Skeletal muscle tissue (tissue), 4 donors: ENCODE results near the gene LKAAEAR1. TPM values are rescaled to one million over a fixed set of nuclear protein-coding genes. Genes with fewer than 3 reads are reported as not detected.
"Not testable (repeated sequence)": the region's sequence is repeated elsewhere in the genome, so short reads cannot be mapped to it uniquely, and the experiment has no call there.

Source experiments
- H3K27ac ChIP-seq: one replicate; pipeline ENCODE4 v1.7.0; 2013; ENCODE audit warnings: mild to moderate bottlenecking, low read depth, low read length, inconsistent platforms
- H3K27me3 ChIP-seq, 3 donors: one replicate each; pipeline ENCODE4 v1.7.0; 2013; ENCODE audit warnings: low read length in 3 of 3; ENCODE audit not compliant: control insufficient read depth in 3 of 3, insufficient read depth in 3 of 3
- H3K36me3 ChIP-seq, 3 donors: one replicate each; pipeline ENCODE4 v1.7.0; 2013; ENCODE audit warnings: low read length in 3 of 3; ENCODE audit not compliant: control insufficient read depth in 3 of 3, insufficient read depth in 3 of 3
- H3K4me1 ChIP-seq, 3 donors: one replicate each; pipeline ENCODE4 v1.7.0; 2013; ENCODE audit warnings: low read length in 3 of 3, mild to moderate bottlenecking in 3 of 3; ENCODE audit not compliant: control insufficient read depth in 3 of 3, insufficient read depth in 3 of 3
- H3K4me3 ChIP-seq, 3 donors: one replicate each; pipeline ENCODE4 v1.7.0; 2013; ENCODE audit warnings: low read length in 3 of 3
- H3K9ac ChIP-seq, 3 donors: one replicate each; pipeline ENCODE4 v1.7.0; 2013; ENCODE audit warnings: low read length in 3 of 3, mild to moderate bottlenecking in 3 of 3, moderate library complexity in 2 of 3, low read depth in 1 of 3
- H3K9me3 ChIP-seq, 3 donors: one replicate each; pipeline ENCODE4 v1.7.0; 2013; ENCODE audit warnings: low read length in 3 of 3; ENCODE audit not compliant: control insufficient read depth in 3 of 3
- total RNA-seq: library from RNA; depleted of rRNA; stranded (reverse); fragments of >200 nt; gene quantifications from one replicate; pipeline ENCODE4 v1.2.3, GENCODE V29; 2014
- donor health status: Osteomylitis.

The LKAAEAR1 gene
- total RNA-seq, 1 donor from 2014 or later = 1.0 TPM

- Histone ChIP-seq H3K36me3 (no peaks in the 10 kb centered on the region), H3K9me3 (no peaks in the 10 kb centered on the region), H3K4me3 (no peak overlapping the region), H3K4me1 (peaks cover 0 to 4% (median 0%) of the 10 kb centered on the region in 3 donors), H3K27me3 (peaks cover 42 to 68% (median 52%) of the 10 kb centered on the region in 3 donors), H3K27ac (no peak overlapping the region), H3K9ac (no peak overlapping the region)
Measured at GRCh38 chr20:64098471-64099013, 14.3 kb upstream of the LKAAEAR1 start.

GRCh38 chr20:64096535-64096934 lies 12.3 kb upstream of the LKAAEAR1 start:
- Histone ChIP-seq H3K27me3 (peaks cover 24 to 66% (median 42%) of the 10 kb centered on the region in 3 donors), H3K9ac (no peak overlapping the region), H3K9me3 (no peaks in the 10 kb centered on the region), H3K4me3 (no peak overlapping the region), H3K4me1 (peaks cover 0 to 2% (median 0%) of the 10 kb centered on the region in 3 donors), H3K27ac (no peak overlapping the region), H3K36me3 (no peaks in the 10 kb centered on the region)

GRCh38 chr20:64095927-64096326 lies 11.7 kb upstream of the LKAAEAR1 start:
- H3K36me3 ChIP-seq = no peaks in the 10 kb centered on the region
- H3K9me3 ChIP-seq = no peaks in the 10 kb centered on the region
- H3K27me3 ChIP-seq = peaks cover 18 to 59% (median 36%) of the 10 kb centered on the region in 3 donors
- H3K27ac ChIP-seq = no peak overlapping the region
- no peak overlapping the region for H3K4me3 ChIP-seq
- peaks cover 0 to 2% (median 0%) of the 10 kb centered on the region in 3 donors for H3K4me1 ChIP-seq
- no peak overlapping the region for H3K9ac ChIP-seq

- Histone ChIP-seq H3K9ac (no peak overlapping the region), H3K27me3 (peaks cover 14 to 55% (median 33%) of the 10 kb centered on the region in 3 donors), H3K9me3 (no peaks in the 10 kb centered on the region), H3K36me3 (no peaks in the 10 kb centered on the region), H3K27ac (no peak overlapping the region), H3K4me1 (peaks cover 0 to 2% (median 0%) of the 10 kb centered on the region in 3 donors), H3K4me3 (no peak overlapping the region)
Measured at GRCh38 chr20:64095455-64095854, 11.3 kb upstream of the LKAAEAR1 start.

- Histone ChIP-seq H3K4me1 (no peaks in the 10 kb centered on the region), H3K27ac (no peak overlapping the region), H3K27me3 (peaks cover 16 to 54% (median 21%) of the 10 kb centered on the region in 3 donors), H3K4me3 (no peak overlapping the region), H3K9ac (no peak overlapping the region), H3K36me3 (no peaks in the 10 kb centered on the region), H3K9me3 (no peaks in the 10 kb centered on the region)
Measured at GRCh38 chr20:64093013-64093503, 8.9 kb upstream of the LKAAEAR1 start.

GRCh38 chr20:64092258-64093012 lies 8.2 kb upstream of the LKAAEAR1 start:
- H3K4me3 ChIP-seq = no peak overlapping the region
- no peak overlapping the region for H3K9ac ChIP-seq

GRCh38 chr20:64091770-64092169 lies 7.6 kb upstream of the LKAAEAR1 start:
- Histone ChIP-seq H3K27me3 (peaks cover 21 to 48% (median 22%) of the 10 kb centered on the region in 3 donors), H3K4me3 (no peak overlapping the region), H3K9ac (no peak overlapping the region)

More at GRCh38 chr20:64092258-64093012, 8.2 kb upstream of the LKAAEAR1 start:
- Histone ChIP-seq H3K4me1 (no peaks in the 10 kb centered on the region), H3K9me3 (peaks cover 0 to 3% (median 0%) of the 10 kb centered on the region in 3 donors), H3K27me3 (peaks cover 21 to 54% (median 22%) of the 10 kb centered on the region in 3 donors), H3K36me3 (no peaks in the 10 kb centered on the region), H3K27ac (no peak overlapping the region)

GRCh38 chr20:64091340-64091739 lies 7.1 kb upstream of the LKAAEAR1 start:
- Histone ChIP-seq H3K27me3 (peaks cover 21 to 49% (median 22%) of the 10 kb centered on the region in 3 donors), H3K27ac (no peak overlapping the region), H3K4me1 (no peaks in the 10 kb centered on the region), H3K4me3 (no peak overlapping the region), H3K36me3 (no peaks in the 10 kb centered on the region), H3K9ac (no peak overlapping the region), H3K9me3 (peaks cover 0 to 4% (median 0%) of the 10 kb centered on the region in 3 donors)

More at GRCh38 chr20:64091770-64092169, 7.6 kb upstream of the LKAAEAR1 start:
- Histone ChIP-seq H3K27ac (no peak overlapping the region), H3K4me1 (no peaks in the 10 kb centered on the region), H3K9me3 (peaks cover 0 to 4% (median 0%) of the 10 kb centered on the region in 3 donors), H3K36me3 (no peaks in the 10 kb centered on the region)

GRCh38 chr20:64090165-64090564 lies 6.0 kb upstream of the LKAAEAR1 start:
- H3K4me1 ChIP-seq = no peaks in the 10 kb centered on the region
- H3K27me3 ChIP-seq = peaks cover 21 to 52% (median 31%) of the 10 kb centered on the region in 3 donors
- no peak overlapping the region for H3K9ac ChIP-seq
- H3K36me3 ChIP-seq = no peaks in the 10 kb centered on the region
- no peak overlapping the region for H3K4me3 ChIP-seq
- peaks cover 0 to 4% (median 0%) of the 10 kb centered on the region in 3 donors for H3K9me3 ChIP-seq
- no peak overlapping the region for H3K27ac ChIP-seq

- not testable (repeated sequence) for H3K36me3 ChIP-seq, H3K9ac ChIP-seq, H3K4me1 ChIP-seq, H3K4me3 ChIP-seq, H3K27ac ChIP-seq, H3K9me3 ChIP-seq
- peaks cover 33 to 67% (median 46%) of the 10 kb centered on the region in 3 donors for H3K27me3 ChIP-seq
Measured at GRCh38 chr20:64088586-64088985, 4.4 kb upstream of the LKAAEAR1 start.
